HG03342 (cell line): Measurements from ENCODE around the gene ACE.

Experiments used
- ATAC-seq: cut with Tn5 transposase; IDR thresholded peaks from one replicate; pipeline ENCODE4 v1.9.1; 2021; ENCODE audit warnings: mild to moderate bottlenecking, moderate library complexity; ENCODE audit not compliant: unreplicated experiment

ACE gene

DNA sequence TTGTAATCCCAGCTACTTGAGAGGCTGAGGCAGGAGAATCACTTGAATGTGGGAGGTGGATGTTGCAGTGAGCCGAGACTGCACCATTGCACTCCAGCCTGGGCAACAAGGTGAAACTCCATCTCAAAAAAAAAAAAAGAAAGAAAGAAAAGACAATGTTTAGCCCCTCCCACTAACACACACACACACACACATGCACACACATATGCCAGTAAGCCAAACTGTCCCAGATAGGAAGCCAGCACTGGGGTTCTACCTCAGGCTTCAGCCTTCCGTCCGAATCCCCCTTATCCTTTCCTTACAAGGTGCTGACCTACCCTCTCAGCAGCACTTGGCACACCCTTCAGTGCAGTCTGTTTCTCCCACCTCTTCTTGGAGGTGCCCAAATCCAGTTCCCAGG lies 37.6 kb downstream of the ACE start:
- no peak for ATAC-seq

- no peak for ATAC-seq
Measured at GRCh38 chr17:63514974-63515373, 38.1 kb downstream of the ACE start.

GRCh38 chr17:63515426-63515825 lies 38.6 kb downstream of the ACE start:
- ATAC-seq: no peak

GRCh38 chr17:63516910-63517824 lies 40.3 kb downstream of the ACE start:
- no peak for ATAC-seq

DNA sequence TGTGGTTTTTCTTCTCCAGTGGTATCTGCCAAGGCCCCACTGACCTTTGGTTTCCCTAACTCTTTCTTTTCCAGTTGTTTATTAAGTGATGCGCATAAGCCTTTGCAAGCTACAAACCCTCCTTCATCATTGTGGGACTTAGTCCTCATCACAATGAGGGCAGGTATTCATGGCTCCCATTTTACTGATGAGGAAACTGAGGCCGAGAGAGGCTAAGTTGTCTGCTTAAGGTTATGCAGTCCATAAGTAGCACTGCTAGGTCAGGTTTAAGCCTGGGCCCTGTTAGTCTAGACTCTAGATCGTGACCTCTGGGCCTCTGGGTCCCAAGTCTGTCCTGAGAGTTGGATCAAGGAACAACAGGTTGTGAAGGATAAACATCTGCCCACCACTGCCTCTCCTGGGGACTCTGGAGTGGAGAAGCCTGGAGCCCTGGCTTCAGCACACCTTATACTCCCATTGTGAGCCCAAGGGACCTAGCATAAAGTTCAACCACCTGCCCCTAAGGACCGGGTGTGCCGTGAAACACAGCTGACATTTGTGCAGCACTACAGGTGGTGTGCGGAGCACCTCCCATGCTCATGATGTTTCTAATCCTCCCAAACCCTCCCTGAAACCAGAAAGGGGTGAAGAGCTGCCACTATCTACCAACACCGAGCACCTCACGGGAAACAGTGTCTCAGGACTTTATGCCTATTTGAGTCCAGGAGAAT lies 41.1 kb downstream of the ACE start:
- ATAC-seq: no peak

- no peak for ATAC-seq
Measured at GRCh38 chr17:63519116-63519881, 42.4 kb downstream of the ACE start.

GRCh38 chr17:63519972-63520882 lies 43.4 kb downstream of the ACE start:
- ATAC-seq: no peak

DNA sequence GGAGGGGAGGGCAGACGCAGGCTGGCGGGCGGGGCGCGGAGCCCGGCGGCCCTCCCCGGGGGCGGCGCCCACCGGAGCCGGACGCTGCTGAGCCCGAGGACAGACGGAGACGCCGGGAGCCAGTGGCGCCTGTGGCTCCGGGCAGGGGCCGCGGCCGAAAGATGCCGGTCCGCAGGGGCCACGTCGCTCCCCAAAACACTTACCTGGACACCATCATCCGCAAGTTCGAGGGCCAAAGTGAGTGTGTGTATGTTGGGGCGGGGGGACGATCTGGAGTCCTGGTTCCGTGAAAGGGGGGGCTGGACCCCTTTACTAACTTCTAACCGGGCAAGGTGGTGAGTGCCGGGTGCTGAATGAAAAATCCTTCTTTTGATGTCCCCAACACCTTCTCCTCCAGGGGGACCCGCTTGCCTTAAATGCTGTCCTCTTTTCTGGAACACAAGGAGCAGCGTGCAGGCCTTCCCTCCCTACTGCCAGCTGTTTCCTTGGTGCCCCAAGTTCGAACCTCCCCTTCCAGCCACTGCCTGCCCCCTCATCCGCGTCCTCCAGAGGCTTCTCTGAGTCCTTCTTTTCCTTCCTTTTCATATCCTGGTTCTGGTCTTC lies 46.5 kb downstream of the ACE start, which contains the start of gene KCNH6:
TSS of gene KCNH6 (plus strand) at position 106 of the 603 bp plus-strand sequence. CDS start at position 162, 56 bp downstream.
- ATAC-seq: no peak

DNA sequence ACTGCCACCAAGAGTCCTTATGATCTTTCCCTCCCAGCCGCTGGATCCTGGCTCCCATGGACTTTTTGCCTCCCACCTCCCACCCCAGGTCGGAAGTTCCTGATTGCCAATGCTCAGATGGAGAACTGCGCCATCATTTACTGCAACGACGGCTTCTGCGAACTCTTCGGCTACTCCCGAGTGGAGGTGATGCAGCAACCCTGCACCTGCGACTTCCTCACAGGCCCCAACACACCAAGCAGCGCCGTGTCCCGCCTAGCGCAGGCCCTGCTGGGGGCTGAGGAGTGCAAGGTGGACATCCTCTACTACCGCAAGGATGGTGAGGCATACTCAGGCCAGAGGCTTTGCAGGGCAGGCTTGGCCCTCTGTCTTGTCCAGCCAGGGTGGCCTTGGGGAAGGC lies 47.2 kb downstream of the ACE start:
- no peak for ATAC-seq

DNA sequence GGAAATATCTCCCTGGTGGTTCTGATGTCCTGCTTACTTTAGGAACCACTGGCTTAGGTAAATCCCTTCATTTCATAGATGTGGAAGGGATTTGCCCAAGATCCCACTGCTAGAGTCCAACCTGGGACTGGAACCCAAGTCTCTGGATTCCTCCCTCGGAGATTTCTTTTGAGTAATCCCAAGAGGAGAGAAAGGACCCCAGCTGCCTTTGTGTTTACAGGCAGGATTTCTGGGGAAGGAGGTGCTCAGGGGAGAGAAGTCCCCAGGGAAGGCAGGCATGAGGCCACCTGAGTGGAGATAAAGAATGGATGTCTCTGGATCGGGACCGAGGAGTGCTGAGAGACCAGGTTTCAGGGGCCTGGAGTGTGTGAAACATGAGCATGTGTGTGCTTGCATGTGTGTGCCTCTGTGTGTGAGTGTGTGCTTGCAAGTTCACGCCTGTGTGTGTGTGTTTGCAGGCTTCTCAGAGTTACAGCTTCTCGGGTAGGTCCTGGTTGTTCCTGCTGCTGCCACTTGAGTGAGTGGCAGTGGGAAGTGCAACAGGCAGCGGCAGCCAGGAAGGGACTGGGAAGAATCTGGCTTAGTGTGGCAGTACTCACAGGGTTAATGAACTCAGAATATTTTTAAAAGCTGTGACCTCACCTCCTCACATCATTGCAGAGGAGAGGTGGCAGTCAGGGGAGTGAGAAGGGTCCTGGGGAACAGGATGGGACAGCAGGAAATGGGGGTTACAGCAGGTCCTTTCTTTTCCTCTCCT lies 48.5 kb downstream of the ACE start:
- ATAC-seq: no peak

- ATAC-seq: no peak
Measured at GRCh38 chr17:63526861-63527260, 50.0 kb downstream of the ACE start.

- ATAC-seq: no peak
Measured at GRCh38 chr17:63528183-63528582, 51.3 kb downstream of the ACE start.

DNA sequence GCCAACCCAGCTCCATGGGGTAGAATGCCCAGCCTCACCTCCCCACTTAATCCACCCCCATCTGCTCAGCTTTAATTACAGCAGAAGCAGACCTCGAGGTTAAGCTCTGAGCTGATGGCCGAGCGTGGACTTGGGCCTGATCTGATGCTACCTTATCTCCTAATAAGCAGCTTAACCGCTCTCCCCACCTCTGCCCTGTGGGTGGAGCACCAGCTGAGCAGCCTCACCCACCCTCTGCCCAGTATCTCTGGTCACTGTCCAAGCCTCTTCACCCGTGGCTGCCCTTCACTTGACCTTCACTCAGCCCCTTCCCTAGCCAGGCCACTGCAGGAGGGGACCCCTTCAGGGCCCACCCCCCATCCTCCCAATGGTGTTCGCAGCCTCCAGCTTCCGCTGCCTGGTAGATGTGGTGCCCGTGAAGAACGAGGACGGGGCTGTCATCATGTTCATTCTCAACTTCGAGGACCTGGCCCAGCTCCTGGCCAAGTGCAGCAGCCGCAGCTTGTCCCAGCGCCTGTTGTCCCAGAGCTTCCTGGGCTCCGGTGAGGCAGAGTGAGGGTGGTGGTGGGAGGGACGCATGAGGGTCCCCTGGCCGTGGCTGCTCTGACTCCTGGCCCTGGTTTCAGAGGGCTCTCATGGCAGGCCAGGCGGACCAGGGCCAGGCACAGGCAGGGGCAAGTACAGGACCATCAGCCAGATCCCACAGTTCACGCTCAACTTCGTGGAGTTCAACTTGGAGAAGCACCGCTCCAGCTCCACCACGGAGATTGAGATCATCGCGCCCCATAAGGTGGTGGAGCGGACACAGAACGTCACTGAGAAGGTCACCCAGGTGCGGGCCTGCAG lies 53.1 kb downstream of the ACE start:
- no peak for ATAC-seq

DNA sequence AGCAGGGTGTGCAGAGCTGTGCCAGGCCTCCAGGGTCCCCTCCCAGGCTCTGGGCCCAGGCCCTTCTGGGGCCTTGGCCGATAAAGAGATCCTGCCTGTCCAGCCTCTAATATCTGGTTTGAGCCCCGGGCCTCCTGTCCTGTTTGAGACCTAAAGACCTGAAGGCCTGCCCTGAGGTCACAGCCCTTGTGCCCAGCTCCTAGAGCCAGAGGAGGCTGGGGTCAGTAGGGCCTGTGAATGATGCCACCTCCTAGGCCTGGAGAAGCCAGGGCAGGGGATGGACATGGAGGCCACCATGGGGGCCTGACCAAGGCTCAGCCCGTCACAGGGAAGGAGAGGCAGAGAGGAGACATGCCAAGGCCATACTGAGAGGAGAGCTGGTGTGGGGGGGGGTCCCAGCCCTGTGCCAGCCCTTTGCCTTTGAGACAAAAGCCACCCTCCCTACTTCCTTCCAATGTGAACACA lies 53.7 kb downstream of the ACE start:
- ATAC-seq: no peak

DNA sequence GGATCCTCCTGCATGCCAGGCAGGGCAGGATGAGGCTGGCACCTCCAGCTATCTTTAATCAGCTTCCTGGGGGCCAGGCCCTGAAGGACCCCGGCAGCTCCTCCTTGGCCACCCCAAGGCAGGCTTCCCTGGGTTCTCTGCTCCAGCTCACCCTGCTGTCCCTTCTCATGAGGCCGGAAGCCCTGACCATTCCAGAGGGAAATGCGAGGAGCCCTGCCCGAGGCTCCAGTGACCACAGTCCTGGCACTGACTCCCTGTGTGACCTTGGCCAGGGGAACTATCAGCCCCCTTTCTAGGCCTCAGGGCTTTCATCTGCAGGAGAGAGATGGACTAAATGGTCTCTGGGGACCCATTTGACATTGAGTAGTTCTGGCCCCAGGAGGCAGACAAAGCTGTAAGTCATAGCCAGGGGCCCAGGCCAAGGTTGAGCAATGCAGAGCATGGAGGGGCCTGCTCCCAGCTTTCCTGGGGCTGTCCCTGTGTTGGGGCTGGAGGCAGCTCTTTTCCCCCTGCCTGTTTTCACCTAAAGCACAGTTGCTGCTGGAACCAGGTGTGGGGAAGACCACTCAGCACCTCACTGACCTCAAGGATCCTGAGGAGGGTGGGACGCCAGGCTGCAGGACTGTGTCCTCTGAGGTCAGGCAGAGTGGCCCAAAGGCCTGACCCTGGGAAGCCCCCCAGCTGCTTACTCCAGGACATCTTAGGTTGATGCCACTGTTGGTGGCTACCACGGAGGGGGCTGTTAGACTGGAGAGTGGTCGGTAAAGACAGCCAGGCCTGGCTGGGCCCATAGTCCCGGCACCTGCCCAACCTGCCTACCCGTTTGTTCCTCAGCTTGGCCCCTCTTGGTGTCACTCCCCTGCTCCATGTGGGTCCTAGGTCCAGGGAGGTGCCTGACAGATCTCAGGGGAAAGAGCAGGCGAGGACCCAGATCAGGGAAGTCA lies 54.4 kb downstream of the ACE start:
- ATAC-seq: no peak

GRCh38 chr17:63533433-63534077 lies 56.7 kb downstream of the ACE start:
- no peak for ATAC-seq
